ENCODE data around the gene TMEM30B. TPM values are rescaled to one million over a fixed set of nuclear protein-coding genes. Genes with fewer than 3 reads are reported as not detected.
A peak's percentile ranks its signal among the peaks of the same experiment; 100 is the strongest.

The TMEM30B gene
- total RNA-seq, 1 donor from 2014 or later: 1.2 TPM

GRCh38 chr14:61262082-61262481, 19.1 kb downstream of the TMEM30B start:
- Mint-ChIP-seq H3K27me3 (ENCODE audit: unreplicated experiment) (no peaks in the 10 kb centered on the region), H3K27ac (ENCODE audit: unreplicated experiment) (no peak overlapping the region), H3K36me3 (ENCODE audit: unreplicated experiment) (no peaks in the 10 kb centered on the region), H3K4me3 (ENCODE audit: unreplicated experiment) (no peak overlapping the region), H3K4me1 (ENCODE audit: unreplicated experiment) (peaks cover 49% of the 10 kb centered on the region), H3K9me3 (ENCODE audit: unreplicated experiment) (no peaks in the 10 kb centered on the region)
- no peak for DNase-seq (ENCODE audit: extremely low spot score, unreplicated experiment)
- TF ChIP-seq CTCF (IDR thresholded peaks at IDR 0.05): no peak

- peaks cover 50% of the 10 kb centered on the region for H3K4me1 Mint-ChIP-seq (ENCODE audit: unreplicated experiment)
- no peak for DNase-seq (ENCODE audit: extremely low spot score, unreplicated experiment)
- H3K9me3 Mint-ChIP-seq (ENCODE audit: unreplicated experiment): peaks cover 5% of the 10 kb centered on the region
- H3K27me3 Mint-ChIP-seq (ENCODE audit: unreplicated experiment): no peaks in the 10 kb centered on the region
- no peak for TF ChIP-seq CTCF (IDR thresholded peaks at IDR 0.05)
- peak overlapping the region; percentile 38 for H3K27ac Mint-ChIP-seq (ENCODE audit: unreplicated experiment)
- H3K36me3 Mint-ChIP-seq (ENCODE audit: unreplicated experiment): no peaks in the 10 kb centered on the region
- no peak overlapping the region for H3K4me3 Mint-ChIP-seq (ENCODE audit: unreplicated experiment)
These were observed 20.0 kb downstream of the TMEM30B start for GRCh38 chr14:61260939-61261776.

- peak overlapping the region; percentile 81 for H3K27ac Mint-ChIP-seq (ENCODE audit: unreplicated experiment)
- peaks cover 52% of the 10 kb centered on the region for H3K4me1 Mint-ChIP-seq (ENCODE audit: unreplicated experiment)
- no peaks in the 10 kb centered on the region for H3K27me3 Mint-ChIP-seq (ENCODE audit: unreplicated experiment)
- DNase-seq (ENCODE audit: extremely low spot score, unreplicated experiment): no peak
- no peaks in the 10 kb centered on the region for H3K36me3 Mint-ChIP-seq (ENCODE audit: unreplicated experiment)
- TF ChIP-seq CTCF (IDR thresholded peaks at IDR 0.05): no peak
- H3K4me3 Mint-ChIP-seq (ENCODE audit: unreplicated experiment): peak overlapping the region; percentile 11
- peaks cover 5% of the 10 kb centered on the region for H3K9me3 Mint-ChIP-seq (ENCODE audit: unreplicated experiment)
These were observed 22.2 kb downstream of the TMEM30B start for GRCh38 chr14:61258985-61259384.

- H3K36me3 Mint-ChIP-seq (ENCODE audit: unreplicated experiment): no peaks in the 10 kb centered on the region
These were observed 23.6 kb downstream of the TMEM30B start for GRCh38 chr14:61257469-61258057.

More at GRCh38 chr14:61257469-61258057, 23.6 kb downstream of the TMEM30B start:
- Mint-ChIP-seq H3K4me1 (ENCODE audit: unreplicated experiment) (peaks cover 65% of the 10 kb centered on the region), H3K27ac (ENCODE audit: unreplicated experiment) (peak overlapping the region; percentile 50), H3K27me3 (ENCODE audit: unreplicated experiment) (no peaks in the 10 kb centered on the region), H3K4me3 (ENCODE audit: unreplicated experiment) (no peak overlapping the region), H3K9me3 (ENCODE audit: unreplicated experiment) (peaks cover 5% of the 10 kb centered on the region)
- no peak for TF ChIP-seq CTCF (IDR thresholded peaks at IDR 0.05)
- no peak for DNase-seq (ENCODE audit: extremely low spot score, unreplicated experiment)
